Measurements from ENCODE around the gene NLK. TPM values are rescaled to one million over a fixed set of nuclear protein-coding genes. Genes with fewer than 3 reads are reported as not detected.

The NLK gene
- total RNA-seq, 1 experiment from 2014 or later: 31.8 TPM

DNA sequence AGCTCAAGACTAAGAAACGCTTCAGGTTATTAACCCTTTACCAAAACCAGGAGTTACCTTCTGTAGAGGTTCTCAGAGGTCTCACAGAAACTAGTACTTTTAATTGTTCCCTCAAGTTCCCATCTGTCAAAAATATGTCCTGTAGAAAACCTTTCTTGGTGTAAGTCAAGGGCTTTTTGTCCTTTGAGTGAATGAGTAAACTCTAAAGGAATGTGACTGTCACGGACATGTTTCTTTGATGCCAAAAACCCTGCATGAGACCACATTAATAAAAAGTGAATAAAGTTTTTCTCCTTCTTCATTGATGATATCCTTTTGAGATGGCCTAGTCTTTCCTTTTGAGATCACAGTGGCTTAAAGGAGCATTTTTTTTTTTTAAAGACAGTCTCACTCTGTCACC is 102.9 kb downstream of the NLK start:
- Histone ChIP-seq H3K4me2 (ENCODE audit: insufficient read depth, insufficient read length, low read length) (no peak overlapping the region), H3K4ac (ENCODE audit: low read depth, low read length) (no peak overlapping the region), H2BK12ac (ENCODE audit: insufficient read length, low read depth, low read length) (no peak overlapping the region), H3K9ac (ENCODE audit: extremely low read depth, insufficient read length, low read length) (no peak overlapping the region), H2BK120ac (ENCODE audit: low read depth, low read length, poor library complexity, severe bottlenecking) (no peak overlapping the region), H3K14ac (ENCODE audit: insufficient read depth, low read length) (no peak overlapping the region), H4K91ac (ENCODE audit: insufficient read length, low read depth, low read length) (no peak overlapping the region), H4K5ac (ENCODE audit: insufficient read length, low read depth, low read length) (no peak overlapping the region), H3K79me2 (ENCODE audit: insufficient read depth, low read length) (no peaks in the 10 kb centered on the region), H2BK20ac (ENCODE audit: low read depth, low read length, poor library complexity, severe bottlenecking) (no peak overlapping the region), H2BK5ac (ENCODE audit: insufficient read length, low read length) (no peak overlapping the region), H3T11ph (ENCODE audit: low read length) (no peak overlapping the region), H3K27ac (ENCODE audit: insufficient read length, low read depth, low read length) (no peak overlapping the region), H3K18ac (ENCODE audit: insufficient read length, low read depth, low read length) (no peak overlapping the region), H4K20me1 (ENCODE audit: control insufficient read depth, insufficient read depth, insufficient read length) (no peaks in the 10 kb centered on the region), H3K4me1 (ENCODE audit: insufficient read depth, low read length) (no peaks in the 10 kb centered on the region), H3K27me3 (ENCODE audit: insufficient read depth, low read length) (no peaks in the 10 kb centered on the region), H2AK5ac (ENCODE audit: insufficient read length, low read length) (no peak overlapping the region), H2AFZ (ENCODE audit: low read length) (no peak overlapping the region), H3K23ac (ENCODE audit: insufficient read length, low read depth, low read length) (no peak overlapping the region), H3K23me2 (ENCODE audit: insufficient read length, low read depth, low read length, poor library complexity, severe bottlenecking) (no peaks in the 10 kb centered on the region), H3K79me1 (ENCODE audit: insufficient read depth, low read depth, low read length, poor library complexity, severe bottlenecking) (no peaks in the 10 kb centered on the region), H4K8ac (replicated peaks; ENCODE audit: insufficient read length, low read depth, low read length) (no peak overlapping the region), H3K9me3 (ENCODE audit: control insufficient read depth, low read depth, low read length) (no peaks in the 10 kb centered on the region), H2BK15ac (ENCODE audit: low read depth, low read length) (no peak overlapping the region), H3K56ac (ENCODE audit: insufficient read length, low read depth, low read length) (no peak overlapping the region)
- no peak overlapping the region for H3K27ac Mint-ChIP-seq
- H3K27me3 Mint-ChIP-seq (ENCODE audit: low read depth): no peaks in the 10 kb centered on the region
- H3K9me3 Mint-ChIP-seq: no peaks in the 10 kb centered on the region
- peaks cover 0 to 5% (median 0%) of the 10 kb centered on the region in 3 experiments; a peak in 1 of 7 replicates for H3K36me3 Mint-ChIP-seq (ENCODE audit: insufficient read depth in 1 of 3, low read depth in 3 of 3)
- TF ChIP-seq, protein P1, sequence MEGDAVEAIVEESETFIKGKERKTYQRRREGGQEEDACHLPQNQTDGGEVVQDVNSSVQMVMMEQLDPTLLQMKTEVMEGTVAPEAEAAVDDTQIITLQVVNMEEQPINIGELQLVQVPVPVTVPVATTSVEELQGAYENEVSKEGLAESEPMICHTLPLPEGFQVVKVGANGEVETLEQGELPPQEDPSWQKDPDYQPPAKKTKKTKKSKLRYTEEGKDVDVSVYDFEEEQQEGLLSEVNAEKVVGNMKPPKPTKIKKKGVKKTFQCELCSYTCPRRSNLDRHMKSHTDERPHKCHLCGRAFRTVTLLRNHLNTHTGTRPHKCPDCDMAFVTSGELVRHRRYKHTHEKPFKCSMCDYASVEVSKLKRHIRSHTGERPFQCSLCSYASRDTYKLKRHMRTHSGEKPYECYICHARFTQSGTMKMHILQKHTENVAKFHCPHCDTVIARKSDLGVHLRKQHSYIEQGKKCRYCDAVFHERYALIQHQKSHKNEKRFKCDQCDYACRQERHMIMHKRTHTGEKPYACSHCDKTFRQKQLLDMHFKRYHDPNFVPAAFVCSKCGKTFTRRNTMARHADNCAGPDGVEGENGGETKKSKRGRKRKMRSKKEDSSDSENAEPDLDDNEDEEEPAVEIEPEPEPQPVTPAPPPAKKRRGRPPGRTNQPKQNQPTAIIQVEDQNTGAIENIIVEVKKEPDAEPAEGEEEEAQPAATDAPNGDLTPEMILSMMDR (conservative IDR thresholded peaks at IDR 0.05): no peak
- H3K4me1 Mint-ChIP-seq: peaks cover 11 to 12% of the 10 kb centered on the region in 2 experiments
- no CpG with 5 or more reads among the region's 2 CpGs for WGBS (ENCODE audit: extremely low coverage, insufficient read length, low lambda C conversion rate)
- H3K4me3 Mint-ChIP-seq: no peak overlapping the region
- DNase-seq: no peak

Data from H9 (cell line).